Measurements from ENCODE around the gene KCNS1.

Gene KCNS1

GRCh38 chr20:45118028-45118427 is 17.1 kb upstream of the KCNS1 start:
- no CpG with 5 or more reads among the region's 2 CpGs for WGBS, 2 experiments (ENCODE audit: insufficient coverage in 2 of 2)
- Histone ChIP-seq H3K36me3 (ENCODE audit: control insufficient read depth, insufficient read depth, low read length) (no peaks in the 10 kb centered on the region), H3K27ac (ENCODE audit: low read depth, low read length, severe bottlenecking) (no peak overlapping the region), H3K9me3 (ENCODE audit: control insufficient read depth, low read length) (no peaks in the 10 kb centered on the region), H3K4me1 (ENCODE audit: control insufficient read depth, insufficient read depth, low read length, poor library complexity, severe bottlenecking) (no peaks in the 10 kb centered on the region), H3K4me3 (ENCODE audit: extremely low read depth, insufficient read depth, low read length, poor library complexity, severe bottlenecking) (no peak overlapping the region)

- H3K27ac ChIP-seq (ENCODE audit: low read depth, low read length, severe bottlenecking), result no peak overlapping the region
- no peak overlapping the region for H3K4me3 ChIP-seq (ENCODE audit: extremely low read depth, insufficient read depth, low read length, poor library complexity, severe bottlenecking)
- no peaks in the 10 kb centered on the region for H3K4me1 ChIP-seq (ENCODE audit: control insufficient read depth, insufficient read depth, low read length, poor library complexity, severe bottlenecking)
- H3K9me3 ChIP-seq (ENCODE audit: control insufficient read depth, low read length), result no peaks in the 10 kb centered on the region
- WGBS, 2 experiments (ENCODE audit: insufficient coverage in 2 of 2), result 82 to 85% methylated on average over 3 to 4 of the region's 4 CpGs
- H3K36me3 ChIP-seq (ENCODE audit: control insufficient read depth, insufficient read depth, low read length), result no peaks in the 10 kb centered on the region
These were observed 16.7 kb upstream of the KCNS1 start for GRCh38 chr20:45117581-45117980.

- H3K4me3 ChIP-seq (ENCODE audit: extremely low read depth, insufficient read depth, low read length, poor library complexity, severe bottlenecking), result no peak overlapping the region
- no peaks in the 10 kb centered on the region for H3K4me1 ChIP-seq (ENCODE audit: control insufficient read depth, insufficient read depth, low read length, poor library complexity, severe bottlenecking)
- H3K36me3 ChIP-seq (ENCODE audit: control insufficient read depth, insufficient read depth, low read length), result no peaks in the 10 kb centered on the region
- H3K27ac ChIP-seq (ENCODE audit: low read depth, low read length, severe bottlenecking), result no peak overlapping the region
- WGBS, 2 experiments (ENCODE audit: insufficient coverage in 2 of 2), result 90 to 91% methylated on average over 3 to 4 of the region's 4 CpGs
- no peaks in the 10 kb centered on the region for H3K9me3 ChIP-seq (ENCODE audit: control insufficient read depth, low read length)
These were observed 14.9 kb upstream of the KCNS1 start for GRCh38 chr20:45115829-45116228.

- Histone ChIP-seq H3K27ac (ENCODE audit: low read depth, low read length, severe bottlenecking) (no peak overlapping the region), H3K4me3 (ENCODE audit: extremely low read depth, insufficient read depth, low read length, poor library complexity, severe bottlenecking) (no peak overlapping the region), H3K9me3 (ENCODE audit: control insufficient read depth, low read length) (no peaks in the 10 kb centered on the region), H3K36me3 (ENCODE audit: control insufficient read depth, insufficient read depth, low read length) (no peaks in the 10 kb centered on the region), H3K4me1 (ENCODE audit: control insufficient read depth, insufficient read depth, low read length, poor library complexity, severe bottlenecking) (no peaks in the 10 kb centered on the region)
- 83 to 91% methylated on average over 3 of the region's 3 CpGs for WGBS, 2 experiments (ENCODE audit: insufficient coverage in 2 of 2)
These were observed 14.5 kb upstream of the KCNS1 start for GRCh38 chr20:45115386-45115774.

- H3K36me3 ChIP-seq (ENCODE audit: control insufficient read depth, insufficient read depth, low read length), result no peaks in the 10 kb centered on the region
- H3K4me1 ChIP-seq (ENCODE audit: control insufficient read depth, insufficient read depth, low read length, poor library complexity, severe bottlenecking), result no peaks in the 10 kb centered on the region
- H3K9me3 ChIP-seq (ENCODE audit: control insufficient read depth, low read length), result no peaks in the 10 kb centered on the region
- WGBS, 2 experiments (ENCODE audit: insufficient coverage in 2 of 2), result 66 to 70% methylated on average over 10 to 15 of the region's 16 CpGs
- no peak within 1 kb of the TSS for H3K27ac ChIP-seq (ENCODE audit: low read depth, low read length, severe bottlenecking)
- H3K4me3 ChIP-seq (ENCODE audit: extremely low read depth, insufficient read depth, low read length, poor library complexity, severe bottlenecking), result no peak within 1 kb of the TSS
These were observed 13.8 kb upstream of the KCNS1 start, which contains the start of gene WFDC5 for GRCh38 chr20:45114465-45115385. Gene WFDC5, minus strand, starts transcription at chr20:45115174. Its CDS starts 91 bp downstream, at chr20:45115083.

- H3K9me3 ChIP-seq (ENCODE audit: control insufficient read depth, low read length), result no peaks in the 10 kb centered on the region
- no peaks in the 10 kb centered on the region for H3K36me3 ChIP-seq (ENCODE audit: control insufficient read depth, insufficient read depth, low read length)
- WGBS, 2 experiments (ENCODE audit: insufficient coverage in 2 of 2), result 87 to 93% methylated on average over 3 of the region's 3 CpGs
- H3K27ac ChIP-seq (ENCODE audit: low read depth, low read length, severe bottlenecking), result no peak overlapping the region
- no peaks in the 10 kb centered on the region for H3K4me1 ChIP-seq (ENCODE audit: control insufficient read depth, insufficient read depth, low read length, poor library complexity, severe bottlenecking)
- no peak overlapping the region for H3K4me3 ChIP-seq (ENCODE audit: extremely low read depth, insufficient read depth, low read length, poor library complexity, severe bottlenecking)
These were observed 12.9 kb upstream of the KCNS1 start for GRCh38 chr20:45113865-45114264.

- no peaks in the 10 kb centered on the region for H3K36me3 ChIP-seq (ENCODE audit: control insufficient read depth, insufficient read depth, low read length)
- no peak overlapping the region for H3K4me3 ChIP-seq (ENCODE audit: extremely low read depth, insufficient read depth, low read length, poor library complexity, severe bottlenecking)
- H3K27ac ChIP-seq (ENCODE audit: low read depth, low read length, severe bottlenecking), result no peak overlapping the region
- no peaks in the 10 kb centered on the region for H3K4me1 ChIP-seq (ENCODE audit: control insufficient read depth, insufficient read depth, low read length, poor library complexity, severe bottlenecking)
- H3K9me3 ChIP-seq (ENCODE audit: control insufficient read depth, low read length), result no peaks in the 10 kb centered on the region
These were observed 11.8 kb upstream of the KCNS1 start for GRCh38 chr20:45112754-45113153.

- H3K4me1 ChIP-seq (ENCODE audit: control insufficient read depth, insufficient read depth, low read length, poor library complexity, severe bottlenecking), result no peaks in the 10 kb centered on the region
- no peak overlapping the region for H3K4me3 ChIP-seq (ENCODE audit: extremely low read depth, insufficient read depth, low read length, poor library complexity, severe bottlenecking)
- 63 to 90% methylated on average over 11 of the region's 17 CpGs for WGBS, 2 experiments (ENCODE audit: insufficient coverage in 2 of 2)
- H3K36me3 ChIP-seq (ENCODE audit: control insufficient read depth, insufficient read depth, low read length), result no peaks in the 10 kb centered on the region
- H3K27ac ChIP-seq (ENCODE audit: low read depth, low read length, severe bottlenecking), result no peak overlapping the region
- H3K9me3 ChIP-seq (ENCODE audit: control insufficient read depth, low read length), result no peaks in the 10 kb centered on the region
These were observed 11.0 kb upstream of the KCNS1 start for GRCh38 chr20:45111799-45112471.

- WGBS, 2 experiments (ENCODE audit: insufficient coverage in 2 of 2), result 92% methylated on average over 10 of the region's 11 CpGs
- H3K27ac ChIP-seq (ENCODE audit: low read depth, low read length, severe bottlenecking), result no peak overlapping the region
- no peaks in the 10 kb centered on the region for H3K9me3 ChIP-seq (ENCODE audit: control insufficient read depth, low read length)
- H3K4me1 ChIP-seq (ENCODE audit: control insufficient read depth, insufficient read depth, low read length, poor library complexity, severe bottlenecking), result no peaks in the 10 kb centered on the region
- H3K4me3 ChIP-seq (ENCODE audit: extremely low read depth, insufficient read depth, low read length, poor library complexity, severe bottlenecking), result no peak overlapping the region
- no peaks in the 10 kb centered on the region for H3K36me3 ChIP-seq (ENCODE audit: control insufficient read depth, insufficient read depth, low read length)
These were observed 10.4 kb upstream of the KCNS1 start for GRCh38 chr20:45111285-45111684.

GRCh38 chr20:45110301-45110700 is 9.4 kb upstream of the KCNS1 start:
- 97 to 98% methylated on average over 11 of the region's 11 CpGs for WGBS, 2 experiments (ENCODE audit: insufficient coverage in 2 of 2)
- H3K4me3 ChIP-seq (ENCODE audit: extremely low read depth, insufficient read depth, low read length, poor library complexity, severe bottlenecking), result no peak overlapping the region
- H3K4me1 ChIP-seq (ENCODE audit: control insufficient read depth, insufficient read depth, low read length, poor library complexity, severe bottlenecking), result no peaks in the 10 kb centered on the region
- no peaks in the 10 kb centered on the region for H3K36me3 ChIP-seq (ENCODE audit: control insufficient read depth, insufficient read depth, low read length)
- no peaks in the 10 kb centered on the region for H3K9me3 ChIP-seq (ENCODE audit: control insufficient read depth, low read length)
- H3K27ac ChIP-seq (ENCODE audit: low read depth, low read length, severe bottlenecking), result no peak overlapping the region

- Histone ChIP-seq H3K27ac (ENCODE audit: low read depth, low read length, severe bottlenecking) (no peak overlapping the region), H3K4me1 (ENCODE audit: control insufficient read depth, insufficient read depth, low read length, poor library complexity, severe bottlenecking) (peaks cover 5% of the 10 kb centered on the region), H3K9me3 (ENCODE audit: control insufficient read depth, low read length) (no peaks in the 10 kb centered on the region), H3K36me3 (ENCODE audit: control insufficient read depth, insufficient read depth, low read length) (no peaks in the 10 kb centered on the region), H3K4me3 (ENCODE audit: extremely low read depth, insufficient read depth, low read length, poor library complexity, severe bottlenecking) (no peak overlapping the region)
- WGBS, 2 experiments (ENCODE audit: insufficient coverage in 2 of 2), result 88 to 91% methylated on average over 5 to 8 of the region's 8 CpGs
These were observed 8.7 kb upstream of the KCNS1 start for GRCh38 chr20:45109634-45110033.

Data from mesodermal cell (in vitro differentiated cells).